Epithelial cell of proximal tubule (primary cell): Measurements from ENCODE around the gene NCEH1. TPM values are rescaled to one million over a fixed set of nuclear protein-coding genes. Genes with fewer than 3 reads are reported as not detected.

Experiments
- DNase-seq: peaks from one replicate; pipeline ENCODE4 v3.0.0-alpha.2; 2011; ENCODE audit warnings: low read depth
- H3K4me3 ChIP-seq: 2 replicates; pipeline ENCODE4 v1.5.1; 2011; ENCODE audit warnings: low read depth, mild to moderate bottlenecking, low read length
- total RNA-seq: library from RNA; depleted of rRNA; stranded (reverse); fragments of >200 nt; gene quantifications from 2 replicates; pipeline ENCODE4 v1.2.3, GENCODE V29; 2015
- TF ChIP-seq, protein P1 (sequence below): conservative IDR thresholded peaks from 2 replicates; pipeline ENCODE4 v1.5.1; 2012; ENCODE audit warnings: low read depth, mild to moderate bottlenecking, low read length

Gene NCEH1
- total RNA-seq, 1 donor from 2014 or later, result 72.9 TPM

DNA sequence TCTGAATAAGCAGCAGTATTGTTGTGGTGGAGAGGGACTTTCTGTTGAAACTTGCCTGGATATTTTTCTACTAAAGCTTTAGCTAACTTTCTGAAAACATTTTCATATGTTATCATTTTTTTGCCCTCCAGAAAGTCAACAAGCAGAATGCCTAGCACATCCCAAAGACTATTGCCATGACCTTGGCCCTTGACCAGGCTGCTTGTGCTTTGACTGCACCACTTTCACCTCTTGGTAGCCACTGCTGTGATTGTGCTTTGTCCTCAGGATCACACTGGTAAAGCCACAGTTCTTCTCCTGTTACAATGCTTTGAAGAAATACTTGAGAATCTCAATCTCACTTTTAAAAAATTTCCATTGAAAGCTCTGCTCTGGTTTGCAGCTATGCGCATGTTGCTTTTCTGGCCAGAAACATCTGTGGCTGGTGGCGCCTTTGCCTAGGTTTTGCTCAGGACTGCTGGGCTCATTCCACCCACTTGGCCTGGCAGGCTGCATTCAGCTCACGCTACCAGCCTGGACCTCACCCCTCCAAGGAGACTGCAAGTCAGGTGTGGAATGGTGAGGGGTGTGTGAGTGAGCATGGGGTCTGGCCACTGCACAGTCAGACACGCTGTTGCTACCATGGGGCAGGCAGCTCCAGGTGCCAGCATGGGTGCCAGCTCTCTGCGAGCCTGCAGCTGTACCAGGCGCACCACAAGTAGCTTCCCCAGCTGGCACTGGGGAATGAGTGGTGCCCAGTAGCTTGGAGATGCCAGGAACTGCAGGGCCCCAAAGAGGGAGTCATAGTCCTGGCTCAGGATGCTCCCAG lies 97.8 kb downstream of the NCEH1 start:
- no peak overlapping the region for H3K4me3 ChIP-seq
- TF ChIP-seq, protein P1, sequence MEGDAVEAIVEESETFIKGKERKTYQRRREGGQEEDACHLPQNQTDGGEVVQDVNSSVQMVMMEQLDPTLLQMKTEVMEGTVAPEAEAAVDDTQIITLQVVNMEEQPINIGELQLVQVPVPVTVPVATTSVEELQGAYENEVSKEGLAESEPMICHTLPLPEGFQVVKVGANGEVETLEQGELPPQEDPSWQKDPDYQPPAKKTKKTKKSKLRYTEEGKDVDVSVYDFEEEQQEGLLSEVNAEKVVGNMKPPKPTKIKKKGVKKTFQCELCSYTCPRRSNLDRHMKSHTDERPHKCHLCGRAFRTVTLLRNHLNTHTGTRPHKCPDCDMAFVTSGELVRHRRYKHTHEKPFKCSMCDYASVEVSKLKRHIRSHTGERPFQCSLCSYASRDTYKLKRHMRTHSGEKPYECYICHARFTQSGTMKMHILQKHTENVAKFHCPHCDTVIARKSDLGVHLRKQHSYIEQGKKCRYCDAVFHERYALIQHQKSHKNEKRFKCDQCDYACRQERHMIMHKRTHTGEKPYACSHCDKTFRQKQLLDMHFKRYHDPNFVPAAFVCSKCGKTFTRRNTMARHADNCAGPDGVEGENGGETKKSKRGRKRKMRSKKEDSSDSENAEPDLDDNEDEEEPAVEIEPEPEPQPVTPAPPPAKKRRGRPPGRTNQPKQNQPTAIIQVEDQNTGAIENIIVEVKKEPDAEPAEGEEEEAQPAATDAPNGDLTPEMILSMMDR, result no peak
- no peak for DNase-seq

DNA sequence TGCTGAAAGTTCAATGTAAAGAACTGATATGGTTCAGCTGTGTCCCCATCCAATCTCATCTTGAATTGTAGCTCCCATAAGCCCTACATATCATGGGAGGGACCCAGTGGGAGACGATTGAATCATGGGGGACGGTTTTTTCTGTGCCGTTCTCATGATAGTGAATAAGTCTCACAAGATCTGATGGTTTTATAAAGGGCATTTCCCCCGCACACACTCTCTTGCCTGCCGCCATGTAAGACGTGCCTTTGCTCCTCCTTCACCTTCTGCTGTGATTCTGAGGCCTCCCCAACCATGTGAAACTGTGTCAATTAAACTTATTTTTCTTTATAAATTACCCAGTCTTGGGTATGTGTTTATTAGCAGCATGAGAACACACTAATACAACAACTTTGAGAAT lies 101.1 kb downstream of the NCEH1 start:
- no peak overlapping the region for H3K4me3 ChIP-seq
- TF ChIP-seq, protein P1, result no peak
- DNase-seq, result no peak

DNA sequence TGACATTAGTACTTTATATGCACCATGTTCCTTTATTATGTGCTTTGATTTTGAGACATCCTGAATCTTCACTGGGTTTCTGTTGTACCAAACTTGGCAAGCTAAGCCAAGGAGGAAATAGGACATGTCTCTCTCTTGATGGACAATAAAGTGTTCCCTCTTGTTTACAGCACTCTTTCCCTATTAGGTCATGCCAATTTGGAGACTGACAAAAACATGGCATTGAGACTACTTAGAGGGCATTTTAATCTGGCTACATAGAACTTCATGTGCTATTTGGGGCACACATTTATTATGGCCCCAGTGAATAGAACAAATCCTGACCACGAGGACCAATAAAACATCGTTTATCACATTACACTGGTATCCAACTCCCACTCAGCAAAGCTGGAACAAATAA lies 102.3 kb downstream of the NCEH1 start:
- DNase-seq, result no peak
- TF ChIP-seq, protein P1, result no peak
- no peak overlapping the region for H3K4me3 ChIP-seq

DNA sequence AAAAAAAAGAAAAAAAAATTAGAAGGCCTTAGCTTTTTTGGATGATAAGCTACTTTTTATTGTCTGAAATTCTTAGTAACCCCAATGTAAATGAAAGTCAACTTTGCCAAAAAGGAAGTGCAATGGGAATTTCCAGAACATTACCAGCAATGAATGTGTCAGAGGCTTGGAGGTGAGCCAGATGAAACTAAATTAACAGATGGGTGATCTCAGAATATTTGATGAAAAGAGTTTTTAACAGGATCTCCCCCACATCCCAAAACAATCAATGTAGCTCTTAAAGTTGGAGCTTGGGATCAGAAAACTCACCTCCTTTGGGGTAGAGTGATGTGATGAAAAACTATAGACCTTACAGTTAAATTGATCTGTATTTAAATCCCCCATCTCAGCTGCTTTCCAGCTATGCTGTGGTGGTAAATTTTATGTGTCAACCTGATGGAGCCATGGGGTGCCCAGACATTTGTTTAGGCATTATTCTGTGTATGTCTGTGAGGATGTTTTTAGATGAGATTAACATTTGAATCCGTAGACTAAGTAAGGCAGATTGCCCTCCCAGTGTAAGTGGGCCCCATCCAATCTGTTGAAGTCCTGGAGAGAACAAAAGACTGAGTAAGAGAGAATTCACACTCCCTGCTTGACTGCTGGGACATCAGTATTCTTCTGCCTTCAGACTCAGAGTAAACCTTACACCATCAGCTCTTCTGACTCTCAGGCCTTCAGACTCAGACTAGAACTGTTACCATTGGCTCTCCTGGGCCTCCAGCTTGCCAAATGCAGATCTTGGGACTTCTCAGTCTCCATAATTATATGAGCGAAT lies 103.4 kb downstream of the NCEH1 start:
- DNase-seq, result peak; percentile 91
- H3K4me3 ChIP-seq, result no peak overlapping the region
- TF ChIP-seq, protein P1, result no peak

DNA sequence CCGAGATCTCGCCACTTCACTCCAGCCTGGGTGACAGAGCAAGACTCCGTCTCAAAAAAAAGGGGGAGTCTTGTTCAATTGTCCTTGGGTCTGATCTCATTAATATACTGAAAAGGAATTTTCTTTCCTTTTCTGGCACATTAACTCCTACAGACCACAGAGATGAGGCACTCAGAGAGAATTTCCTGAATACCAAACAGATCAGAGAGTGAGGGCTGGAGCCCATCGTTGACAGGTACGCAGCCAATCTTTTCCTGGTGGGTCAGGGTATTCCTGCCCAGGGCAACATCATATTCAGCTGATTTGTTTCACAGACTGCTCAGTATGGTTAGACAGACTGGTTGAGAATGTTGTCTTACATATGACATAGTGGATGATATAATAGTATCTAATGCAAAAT lies 104.8 kb downstream of the NCEH1 start:
- TF ChIP-seq, protein P1, result no peak
- peak; percentile 68 for DNase-seq
- H3K4me3 ChIP-seq, result peak overlapping the region; percentile 45

DNA sequence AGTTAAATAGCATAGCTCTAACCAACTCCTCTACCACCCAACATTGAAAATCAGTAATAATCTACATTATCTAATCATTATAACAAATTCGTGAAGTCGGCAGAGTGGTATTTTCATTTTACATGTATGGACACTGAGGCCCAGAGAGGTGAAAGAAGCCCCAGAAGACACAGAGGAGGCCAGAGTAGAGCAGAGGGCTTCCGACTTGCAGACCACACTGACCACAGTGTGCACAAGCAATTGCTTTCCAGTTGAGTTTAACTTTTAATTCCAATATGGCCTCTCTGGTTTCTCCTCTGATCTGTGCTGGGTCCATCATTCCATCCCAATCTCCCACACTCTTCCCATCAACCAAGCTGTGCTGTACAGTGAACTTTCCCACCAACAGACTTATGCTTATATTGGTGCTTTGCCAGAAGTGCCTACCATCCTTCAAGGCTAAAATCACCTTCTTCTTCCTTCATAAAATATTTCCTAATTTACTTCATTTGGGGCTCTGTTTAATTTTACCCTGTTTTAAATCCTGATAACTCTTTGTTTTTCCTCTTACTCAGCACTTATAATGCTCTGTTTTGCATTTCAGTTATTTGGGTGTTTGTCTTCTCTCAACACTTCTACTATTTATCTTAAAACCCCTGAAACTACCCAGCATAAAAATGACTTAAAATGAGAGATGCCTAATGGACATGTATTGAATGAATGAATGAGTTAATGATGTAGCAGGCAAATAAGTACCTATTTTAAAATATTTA lies 105.8 kb downstream of the NCEH1 start:
- TF ChIP-seq, protein P1, result no peak
- no peak overlapping the region for H3K4me3 ChIP-seq
- no peak for DNase-seq
